HepG2 (cell line): Measurements from ENCODE around the gene RCOR1. TPM values are rescaled to one million over a fixed set of nuclear protein-coding genes. Genes with fewer than 3 reads are reported as not detected.

Source experiments
- DPF2 ChIP-seq: sonication (generic); formaldehyde crosslinking; IDR thresholded peaks from 2 replicates; pipeline ENCODE4 v1.4.0; 2020; ENCODE audit warnings: mild to moderate bottlenecking, low read depth, missing genetic modification reagents, borderline replicate concordance
- ELF1 ChIP-seq: sonication (generic); formaldehyde crosslinking; IDR thresholded peaks from 2 replicates; pipeline ENCODE4 v1.4.0; 2020; ENCODE audit warnings: missing genetic modification reagents
- HNF4G ChIP-seq, 2 experiments: sonication (generic) in 1 of 2; formaldehyde crosslinking in 1 of 2; IDR thresholded peaks; 2 replicates each; pipeline versions ENCODE4 v1.4.0 to v1.6.1; 2011 to 2020; ENCODE audit warnings: borderline replicate concordance in 2 of 2, low read depth in 2 of 2, mild to moderate bottlenecking in 2 of 2, low read length in 1 of 2, missing genetic modification reagents in 1 of 2, moderate library complexity in 1 of 2
- HNRNPUL1 ChIP-seq: fragments of 200-400 bp; formaldehyde crosslinking; IDR thresholded peaks from 2 replicates; pipeline ENCODE4 v1.6.1; 2017; ENCODE audit warnings: low read depth, mild to moderate bottlenecking, low read length, moderate library complexity
- MIER3 ChIP-seq: IDR thresholded peaks from 2 replicates; pipeline ENCODE4 v1.6.1; 2016; ENCODE audit warnings: missing compliant biosample characterization, borderline replicate concordance
- NKX3-1 ChIP-seq: sonication (generic); formaldehyde crosslinking; IDR thresholded peaks from 2 replicates; pipeline ENCODE4 v1.5.0; 2020; ENCODE audit warnings: missing genetic modification reagents
- REXO4 ChIP-seq: sonication (generic); formaldehyde crosslinking; IDR thresholded peaks from 2 replicates; pipeline ENCODE4 v1.8.0; 2022; ENCODE audit warnings: missing genetic modification reagents, mild to moderate bottlenecking, borderline replicate concordance
- ZIK1 ChIP-seq: sonication (generic); formaldehyde crosslinking; IDR thresholded peaks from 2 replicates; pipeline ENCODE4 v1.5.0; 2020; ENCODE audit warnings: mild to moderate bottlenecking, low read depth, missing genetic modification reagents, borderline replicate concordance
- ZNF607 ChIP-seq: sonication (generic); formaldehyde crosslinking; IDR thresholded peaks from 2 replicates; pipeline ENCODE4 v1.5.1; 2020; ENCODE audit warnings: missing genetic modification reagents, mild to moderate bottlenecking, borderline replicate concordance
- ZNF703 ChIP-seq: sonication (generic); formaldehyde crosslinking; IDR thresholded peaks from 2 replicates; pipeline ENCODE4 v1.5.1; 2020; ENCODE audit warnings: missing genetic modification reagents, mild to moderate bottlenecking, moderate library complexity, borderline replicate concordance
- polyA plus RNA-seq, 8 experiments: library from polyadenylated mRNA; depleted of rRNA in 3 of 8; stranded (reverse) in 7 of 8; unstranded in 1 of 8; fragments of >200 nt; fragmentation: Illumina TruSeq in 4 of 8; extraction: Trizol in 4 of 8; gene quantifications; 2 replicates each; pipeline versions ENCODE4 v1.2.1 to v1.2.3, GENCODE V29; 2011 to 2016; ENCODE audit warnings: low read depth in 4 of 8, missing spikeins in 1 of 8, mixed read lengths in 1 of 8; ENCODE audit not compliant: insufficient read depth in 1 of 8
- total RNA-seq, 5 experiments: library from RNA; depleted of rRNA; stranded (reverse); fragments of >200 nt; fragmentation: Illumina TruSeq; extraction: Trizol; gene quantifications; 2 replicates each; pipeline ENCODE4 v1.2.3, GENCODE V29; 2016; ENCODE audit warnings: low read depth in 1 of 5
- TF ChIP-seq, protein P1 (sequence below), 2 experiments: sonication (generic) in 1 of 2; formaldehyde crosslinking in 1 of 2; IDR thresholded peaks; 2 replicates each; pipeline versions ENCODE4 v1.4.0 to v1.6.1; 2016 to 2020; ENCODE audit warnings: borderline replicate concordance in 1 of 2, low read depth in 1 of 2, mild to moderate bottlenecking in 1 of 2, missing genetic modification reagents in 1 of 2
- TF ChIP-seq, protein P2 (sequence below): sonication (generic); formaldehyde crosslinking; IDR thresholded peaks from 2 replicates; pipeline ENCODE4 v1.4.0; 2020; ENCODE audit warnings: low read depth, missing genetic modification reagents
- TF ChIP-seq, protein P3 (sequence below): sonication (generic); formaldehyde crosslinking; IDR thresholded peaks from 2 replicates; pipeline ENCODE4 v1.5.0; 2020; ENCODE audit warnings: mild to moderate bottlenecking, missing genetic modification reagents
- TF ChIP-seq, protein P4 (sequence below): sonication (generic); formaldehyde crosslinking; IDR thresholded peaks from 2 replicates; pipeline ENCODE4 v1.4.0; 2020; ENCODE audit warnings: missing genetic modification reagents, borderline replicate concordance

Gene RCOR1
- total and polyA plus RNA-seq, 2 of the 13 experiments (the other 11 are each of a cell fraction or from before 2014, with no cell fraction given): 10.2 to 11.1 TPM

DNA sequence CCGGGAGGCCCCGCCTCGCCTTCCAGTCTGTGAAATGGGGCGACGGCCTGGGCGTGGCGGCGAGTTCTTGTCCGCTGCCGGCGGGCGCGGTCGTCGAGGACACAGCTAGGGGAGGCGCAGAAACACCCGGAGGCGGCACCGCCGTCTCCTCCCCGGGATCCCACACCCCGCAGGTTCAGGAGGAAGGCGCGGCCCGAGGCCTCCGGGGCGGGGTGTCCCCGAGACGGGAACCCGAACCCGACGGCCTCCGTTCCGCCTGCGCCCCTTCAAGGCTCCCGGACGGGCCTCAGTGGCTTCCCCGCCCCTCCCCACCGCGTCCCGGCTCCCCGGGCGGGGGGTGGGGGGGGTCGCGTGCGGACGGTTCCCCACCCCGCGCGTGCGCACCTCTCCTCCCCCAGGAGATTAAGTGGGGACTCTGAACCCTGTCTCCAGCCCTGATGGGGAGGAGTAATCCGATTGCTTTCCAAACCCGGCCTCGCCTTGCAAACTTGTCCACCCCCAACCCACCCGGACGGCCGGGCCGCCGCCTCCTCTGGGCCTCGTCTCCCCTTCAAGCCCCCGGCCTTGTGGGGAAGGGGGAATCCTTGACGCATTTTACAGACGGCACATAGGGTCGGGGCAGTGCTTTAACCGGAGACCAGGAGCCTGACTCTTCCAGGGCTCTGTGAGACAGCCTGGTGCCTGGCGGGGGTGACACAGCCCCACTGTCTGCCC, 47.5 kb upstream of the RCOR1 start (continued):
- TF ChIP-seq, protein P1, sequence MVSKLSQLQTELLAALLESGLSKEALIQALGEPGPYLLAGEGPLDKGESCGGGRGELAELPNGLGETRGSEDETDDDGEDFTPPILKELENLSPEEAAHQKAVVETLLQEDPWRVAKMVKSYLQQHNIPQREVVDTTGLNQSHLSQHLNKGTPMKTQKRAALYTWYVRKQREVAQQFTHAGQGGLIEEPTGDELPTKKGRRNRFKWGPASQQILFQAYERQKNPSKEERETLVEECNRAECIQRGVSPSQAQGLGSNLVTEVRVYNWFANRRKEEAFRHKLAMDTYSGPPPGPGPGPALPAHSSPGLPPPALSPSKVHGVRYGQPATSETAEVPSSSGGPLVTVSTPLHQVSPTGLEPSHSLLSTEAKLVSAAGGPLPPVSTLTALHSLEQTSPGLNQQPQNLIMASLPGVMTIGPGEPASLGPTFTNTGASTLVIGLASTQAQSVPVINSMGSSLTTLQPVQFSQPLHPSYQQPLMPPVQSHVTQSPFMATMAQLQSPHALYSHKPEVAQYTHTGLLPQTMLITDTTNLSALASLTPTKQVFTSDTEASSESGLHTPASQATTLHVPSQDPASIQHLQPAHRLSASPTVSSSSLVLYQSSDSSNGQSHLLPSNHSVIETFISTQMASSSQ (IDR thresholded peaks at IDR 0.05; ENCODE audit: low read depth): no peak
- TF ChIP-seq, protein P1 (CRISPR knock-in tag; IDR thresholded peaks at IDR 0.05; ENCODE audit: borderline replicate concordance): peak; percentile 41; the same call in 1 of the 2 replicates
- no peak for TF ChIP-seq ZNF607 (CRISPR knock-in tag)
- TF ChIP-seq ZNF703 (CRISPR knock-in tag): peak; percentile 13; the same call in 1 of the 2 replicates
- no peak for TF ChIP-seq REXO4
- no peak; the same call in 1 of the 2 replicates for TF ChIP-seq DPF2 (CRISPR knock-in tag)
- peak; percentile 46; the same call in 1 of the 2 replicates for TF ChIP-seq ZIK1 (CRISPR knock-in tag)
- TF ChIP-seq ELF1 (CRISPR knock-in tag): no peak
- TF ChIP-seq, protein P2, sequence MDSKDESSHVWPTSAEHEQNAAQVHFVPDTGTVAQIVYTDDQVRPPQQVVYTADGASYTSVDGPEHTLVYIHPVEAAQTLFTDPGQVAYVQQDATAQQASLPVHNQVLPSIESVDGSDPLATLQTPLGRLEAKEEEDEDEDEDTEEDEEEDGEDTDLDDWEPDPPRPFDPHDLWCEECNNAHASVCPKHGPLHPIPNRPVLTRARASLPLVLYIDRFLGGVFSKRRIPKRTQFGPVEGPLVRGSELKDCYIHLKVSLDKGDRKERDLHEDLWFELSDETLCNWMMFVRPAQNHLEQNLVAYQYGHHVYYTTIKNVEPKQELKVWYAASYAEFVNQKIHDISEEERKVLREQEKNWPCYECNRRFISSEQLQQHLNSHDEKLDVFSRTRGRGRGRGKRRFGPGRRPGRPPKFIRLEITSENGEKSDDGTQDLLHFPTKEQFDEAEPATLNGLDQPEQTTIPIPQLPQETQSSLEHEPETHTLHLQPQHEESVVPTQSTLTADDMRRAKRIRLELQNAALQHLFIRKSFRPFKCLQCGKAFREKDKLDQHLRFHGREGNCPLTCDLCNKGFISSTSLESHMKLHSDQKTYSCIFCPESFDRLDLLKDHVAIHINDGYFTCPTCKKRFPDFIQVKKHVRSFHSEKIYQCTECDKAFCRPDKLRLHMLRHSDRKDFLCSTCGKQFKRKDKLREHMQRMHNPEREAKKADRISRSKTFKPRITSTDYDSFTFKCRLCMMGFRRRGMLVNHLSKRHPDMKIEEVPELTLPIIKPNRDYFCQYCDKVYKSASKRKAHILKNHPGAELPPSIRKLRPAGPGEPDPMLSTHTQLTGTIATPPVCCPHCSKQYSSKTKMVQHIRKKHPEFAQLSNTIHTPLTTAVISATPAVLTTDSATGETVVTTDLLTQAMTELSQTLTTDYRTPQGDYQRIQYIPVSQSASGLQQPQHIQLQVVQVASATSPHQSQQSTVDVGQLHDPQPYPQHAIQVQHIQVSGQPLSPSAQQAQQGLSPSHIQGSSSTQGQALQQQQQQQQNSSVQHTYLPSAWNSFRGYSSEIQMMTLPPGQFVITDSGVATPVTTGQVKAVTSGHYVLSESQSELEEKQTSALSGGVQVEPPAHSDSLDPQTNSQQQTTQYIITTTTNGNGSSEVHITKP (CRISPR knock-in tag): no peak; the same call in 1 of the 2 replicates
- no peak for TF ChIP-seq MIER3 (CRISPR knock-in tag)
- no peak for TF ChIP-seq HNRNPUL1
- TF ChIP-seq HNF4G (IDR thresholded peaks at IDR 0.05; ENCODE audit: borderline replicate concordance, low read depth, low read length): peak; percentile 44
- 0 out of 2 replicates have a peak, but pooled peaks have one; percentile 32 for TF ChIP-seq HNF4G (CRISPR knock-in tag; IDR thresholded peaks at IDR 0.05; ENCODE audit: borderline replicate concordance, low read depth)
- no peak for TF ChIP-seq NKX3-1 (CRISPR knock-in tag)
- TF ChIP-seq, protein P3, sequence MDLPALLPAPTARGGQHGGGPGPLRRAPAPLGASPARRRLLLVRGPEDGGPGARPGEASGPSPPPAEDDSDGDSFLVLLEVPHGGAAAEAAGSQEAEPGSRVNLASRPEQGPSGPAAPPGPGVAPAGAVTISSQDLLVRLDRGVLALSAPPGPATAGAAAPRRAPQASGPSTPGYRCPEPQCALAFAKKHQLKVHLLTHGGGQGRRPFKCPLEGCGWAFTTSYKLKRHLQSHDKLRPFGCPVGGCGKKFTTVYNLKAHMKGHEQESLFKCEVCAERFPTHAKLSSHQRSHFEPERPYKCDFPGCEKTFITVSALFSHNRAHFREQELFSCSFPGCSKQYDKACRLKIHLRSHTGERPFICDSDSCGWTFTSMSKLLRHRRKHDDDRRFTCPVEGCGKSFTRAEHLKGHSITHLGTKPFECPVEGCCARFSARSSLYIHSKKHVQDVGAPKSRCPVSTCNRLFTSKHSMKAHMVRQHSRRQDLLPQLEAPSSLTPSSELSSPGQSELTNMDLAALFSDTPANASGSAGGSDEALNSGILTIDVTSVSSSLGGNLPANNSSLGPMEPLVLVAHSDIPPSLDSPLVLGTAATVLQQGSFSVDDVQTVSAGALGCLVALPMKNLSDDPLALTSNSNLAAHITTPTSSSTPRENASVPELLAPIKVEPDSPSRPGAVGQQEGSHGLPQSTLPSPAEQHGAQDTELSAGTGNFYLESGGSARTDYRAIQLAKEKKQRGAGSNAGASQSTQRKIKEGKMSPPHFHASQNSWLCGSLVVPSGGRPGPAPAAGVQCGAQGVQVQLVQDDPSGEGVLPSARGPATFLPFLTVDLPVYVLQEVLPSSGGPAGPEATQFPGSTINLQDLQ (CRISPR knock-in tag): peak; percentile 89; the same call in 1 of the 2 replicates
- TF ChIP-seq, protein P4, sequence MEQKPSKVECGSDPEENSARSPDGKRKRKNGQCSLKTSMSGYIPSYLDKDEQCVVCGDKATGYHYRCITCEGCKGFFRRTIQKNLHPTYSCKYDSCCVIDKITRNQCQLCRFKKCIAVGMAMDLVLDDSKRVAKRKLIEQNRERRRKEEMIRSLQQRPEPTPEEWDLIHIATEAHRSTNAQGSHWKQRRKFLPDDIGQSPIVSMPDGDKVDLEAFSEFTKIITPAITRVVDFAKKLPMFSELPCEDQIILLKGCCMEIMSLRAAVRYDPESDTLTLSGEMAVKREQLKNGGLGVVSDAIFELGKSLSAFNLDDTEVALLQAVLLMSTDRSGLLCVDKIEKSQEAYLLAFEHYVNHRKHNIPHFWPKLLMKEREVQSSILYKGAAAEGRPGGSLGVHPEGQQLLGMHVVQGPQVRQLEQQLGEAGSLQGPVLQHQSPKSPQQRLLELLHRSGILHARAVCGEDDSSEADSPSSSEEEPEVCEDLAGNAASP (CRISPR knock-in tag): peak; percentile 25; the same call in 1 of the 2 replicates
